ENCODE data around the gene UST. TPM values are rescaled to one million over a fixed set of nuclear protein-coding genes. Genes with fewer than 3 reads are reported as not detected.

The UST gene
- total RNA-seq, 1 experiment from 2014 or later = 3.9 TPM

DNA sequence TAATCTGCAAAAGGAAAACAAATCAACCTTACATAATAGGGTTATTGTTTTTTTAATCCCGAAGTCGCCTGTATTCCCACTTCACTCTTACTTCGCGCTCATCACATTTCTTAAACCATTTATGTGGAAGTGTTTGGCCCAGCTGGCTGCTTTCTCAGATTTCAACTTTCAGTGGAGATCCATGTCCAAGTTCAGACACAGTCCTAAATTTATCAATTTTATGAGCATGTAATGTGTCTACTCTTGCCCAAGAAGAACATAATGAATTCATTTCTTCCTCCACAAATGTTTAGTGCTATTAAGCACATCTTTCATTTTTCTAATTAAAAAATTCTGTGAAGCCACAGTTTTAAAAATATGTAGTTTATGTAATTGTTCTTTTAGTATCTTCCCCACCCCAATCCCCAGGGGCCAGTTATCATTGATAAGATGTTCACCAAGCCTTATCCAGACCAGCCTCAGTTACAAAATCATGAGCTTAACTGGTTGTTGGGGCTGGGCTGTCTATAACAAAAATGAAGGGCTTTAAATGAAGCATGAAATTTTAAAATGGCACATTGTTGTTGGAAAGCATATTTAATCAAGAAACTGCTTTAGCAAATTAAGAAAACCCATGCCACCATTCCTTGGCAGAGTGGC lies 151.7 kb downstream of the UST start:
- intact Hi-C loops (cut with micrococcal nuclease) = no loop called here
- H3K79me2 ChIP-seq (ENCODE audit: low read length) = no peaks in the 10 kb centered on the region
- H3K27ac ChIP-seq (ENCODE audit: low read length) = no peak overlapping the region
- no peak overlapping the region for H2AFZ ChIP-seq (ENCODE audit: low read length)
- no peak overlapping the region for H3K9ac ChIP-seq (ENCODE audit: low read length)
- H3K4me3 ChIP-seq (ENCODE audit: low read length) = no peak overlapping the region
- no peaks in the 10 kb centered on the region for H3K27me3 ChIP-seq (ENCODE audit: low read length)
- BruUV-seq (replicated peaks) = no TSS peak
- DNase-seq (no peak), ATAC-seq (no peak)
- no peaks in the 10 kb centered on the region for H3K4me1 ChIP-seq (ENCODE audit: insufficient read depth, low read length)
- ChIA-PET CTCF (no interaction called here), POLR2A (ENCODE audit: unreplicated experiment) (no interaction called here)
- H4K20me1 ChIP-seq (ENCODE audit: low read length) = no peaks in the 10 kb centered on the region
- no peaks in the 10 kb centered on the region for H3F3A ChIP-seq (ENCODE audit: low read length, unreplicated experiment)
- TF ChIP-seq EZH2 (IDR thresholded peaks at IDR 0.05; ENCODE audit: low read length, unreplicated experiment) (no peak), EZH2phosphoT487 (IDR thresholded peaks at IDR 0.05; ENCODE audit: borderline replicate concordance, low read length) (no peak)
- TF ChIP-seq, protein P1, sequence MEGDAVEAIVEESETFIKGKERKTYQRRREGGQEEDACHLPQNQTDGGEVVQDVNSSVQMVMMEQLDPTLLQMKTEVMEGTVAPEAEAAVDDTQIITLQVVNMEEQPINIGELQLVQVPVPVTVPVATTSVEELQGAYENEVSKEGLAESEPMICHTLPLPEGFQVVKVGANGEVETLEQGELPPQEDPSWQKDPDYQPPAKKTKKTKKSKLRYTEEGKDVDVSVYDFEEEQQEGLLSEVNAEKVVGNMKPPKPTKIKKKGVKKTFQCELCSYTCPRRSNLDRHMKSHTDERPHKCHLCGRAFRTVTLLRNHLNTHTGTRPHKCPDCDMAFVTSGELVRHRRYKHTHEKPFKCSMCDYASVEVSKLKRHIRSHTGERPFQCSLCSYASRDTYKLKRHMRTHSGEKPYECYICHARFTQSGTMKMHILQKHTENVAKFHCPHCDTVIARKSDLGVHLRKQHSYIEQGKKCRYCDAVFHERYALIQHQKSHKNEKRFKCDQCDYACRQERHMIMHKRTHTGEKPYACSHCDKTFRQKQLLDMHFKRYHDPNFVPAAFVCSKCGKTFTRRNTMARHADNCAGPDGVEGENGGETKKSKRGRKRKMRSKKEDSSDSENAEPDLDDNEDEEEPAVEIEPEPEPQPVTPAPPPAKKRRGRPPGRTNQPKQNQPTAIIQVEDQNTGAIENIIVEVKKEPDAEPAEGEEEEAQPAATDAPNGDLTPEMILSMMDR (conservative IDR thresholded peaks at IDR 0.05; ENCODE audit: low read depth, low read length) = no peak
- H3K9me3 ChIP-seq (ENCODE audit: low read length) = no peaks in the 10 kb centered on the region
- no peaks in the 10 kb centered on the region for H3K9me2 ChIP-seq (replicated peaks; ENCODE audit: low read length)
- H3K36me3 ChIP-seq (ENCODE audit: low read depth, low read length) = no peaks in the 10 kb centered on the region
- H3K4me2 ChIP-seq (ENCODE audit: low read length) = no peak overlapping the region

DNA sequence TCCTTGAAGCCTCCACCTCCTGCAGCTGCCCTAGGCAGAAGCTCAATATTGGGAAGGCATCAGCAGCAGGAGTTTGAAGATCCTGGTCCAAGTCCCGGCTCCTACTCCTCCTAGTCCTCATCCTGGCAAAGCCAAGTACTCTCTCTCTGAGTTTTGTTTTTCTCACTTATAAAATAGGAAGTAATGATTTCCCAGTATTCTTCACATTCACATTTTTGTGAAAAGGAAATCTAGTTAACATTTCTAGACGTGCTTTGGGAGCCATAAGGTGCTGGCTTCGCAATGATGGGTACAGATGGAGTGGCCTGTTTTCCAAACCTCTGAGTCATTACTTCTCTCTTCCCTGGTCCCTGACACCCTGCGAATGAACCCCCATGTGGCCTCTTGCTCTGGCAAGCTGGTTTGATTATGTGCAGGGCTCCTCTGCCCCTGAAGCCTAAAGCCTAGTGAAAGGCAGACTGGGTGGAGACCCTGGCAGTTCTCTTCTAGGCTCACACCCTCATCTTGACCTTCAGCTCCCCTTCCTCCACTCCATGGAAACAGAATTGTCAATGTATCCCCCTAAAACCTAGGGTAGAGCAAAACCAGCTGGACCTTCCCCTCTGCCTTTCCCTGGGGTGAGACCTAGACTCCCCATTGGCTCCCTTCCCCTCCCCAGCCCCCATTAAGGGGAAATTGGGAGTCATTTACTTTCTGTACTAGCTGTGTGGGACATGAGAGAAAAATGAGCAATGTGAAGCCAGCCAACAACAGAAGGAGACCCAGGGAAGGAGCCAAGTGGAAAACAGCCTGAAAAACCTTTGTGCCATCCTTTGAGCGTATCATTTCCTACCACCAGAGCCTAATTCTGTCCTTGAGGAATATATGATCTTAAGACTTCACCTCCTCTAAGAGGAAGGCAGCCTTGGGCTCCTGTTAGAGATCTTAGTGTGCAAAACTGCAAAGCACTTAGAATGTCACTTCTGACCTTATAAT lies 158.4 kb downstream of the UST start:
- POLR2A ChIA-PET (ENCODE audit: unreplicated experiment) = no interaction called here
- Histone ChIP-seq H3K9me3 (ENCODE audit: low read length) (no peaks in the 10 kb centered on the region), H3K4me3 (ENCODE audit: low read length) (no peak overlapping the region), H3F3A (ENCODE audit: low read length, unreplicated experiment) (no peaks in the 10 kb centered on the region), H3K4me1 (ENCODE audit: insufficient read depth, low read length) (no peaks in the 10 kb centered on the region), H3K36me3 (ENCODE audit: low read depth, low read length) (no peaks in the 10 kb centered on the region), H3K79me2 (ENCODE audit: low read length) (no peaks in the 10 kb centered on the region), H3K9me2 (replicated peaks; ENCODE audit: low read length) (no peaks in the 10 kb centered on the region), H3K27ac (ENCODE audit: low read length) (no peak overlapping the region), H3K27me3 (ENCODE audit: low read length) (no peaks in the 10 kb centered on the region), H3K9ac (ENCODE audit: low read length) (no peak overlapping the region), H2AFZ (ENCODE audit: low read length) (no peak overlapping the region), H3K4me2 (ENCODE audit: low read length) (no peak overlapping the region), H4K20me1 (ENCODE audit: low read length) (no peaks in the 10 kb centered on the region)
- CTCF ChIA-PET = no interaction called here
- intact Hi-C loops (cut with micrococcal nuclease) = no loop called here
- no TSS peak for BruUV-seq (replicated peaks)
- DNase-seq (no peak), ATAC-seq (no peak)
- TF ChIP-seq, protein P1 (conservative IDR thresholded peaks at IDR 0.05; ENCODE audit: low read depth, low read length) = no peak
- TF ChIP-seq EZH2 (IDR thresholded peaks at IDR 0.05; ENCODE audit: low read length, unreplicated experiment) (no peak), EZH2phosphoT487 (IDR thresholded peaks at IDR 0.05; ENCODE audit: borderline replicate concordance, low read length) (no peak)

DNA sequence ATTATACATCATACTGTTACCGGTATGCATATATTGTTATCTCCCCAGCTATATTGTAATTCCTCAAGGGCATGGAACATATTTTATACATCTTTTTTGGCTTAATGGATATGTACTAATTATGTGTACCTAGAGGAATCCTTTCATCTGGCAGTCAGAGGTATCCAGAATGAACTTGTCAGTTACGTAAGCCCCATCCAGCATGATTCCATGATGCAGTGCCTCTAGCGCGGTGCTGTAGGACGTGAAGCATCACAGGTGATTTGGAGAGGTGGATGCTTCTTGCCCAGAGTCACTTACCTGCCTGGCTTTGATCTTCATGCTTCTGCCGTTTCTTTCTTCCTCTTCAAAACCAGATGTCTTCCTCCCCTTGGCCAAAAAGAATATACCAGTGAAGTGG lies 159.1 kb downstream of the UST start:
- Histone ChIP-seq H2AFZ (ENCODE audit: low read length) (no peak overlapping the region), H3K36me3 (ENCODE audit: low read depth, low read length) (no peaks in the 10 kb centered on the region), H3K27me3 (ENCODE audit: low read length) (no peaks in the 10 kb centered on the region), H3K9ac (ENCODE audit: low read length) (no peak overlapping the region), H4K20me1 (ENCODE audit: low read length) (no peaks in the 10 kb centered on the region), H3K4me3 (ENCODE audit: low read length) (no peak overlapping the region), H3K79me2 (ENCODE audit: low read length) (no peaks in the 10 kb centered on the region), H3K4me2 (ENCODE audit: low read length) (no peak overlapping the region), H3K9me3 (ENCODE audit: low read length) (no peaks in the 10 kb centered on the region), H3K4me1 (ENCODE audit: insufficient read depth, low read length) (no peaks in the 10 kb centered on the region), H3K9me2 (replicated peaks; ENCODE audit: low read length) (no peaks in the 10 kb centered on the region), H3K27ac (ENCODE audit: low read length) (no peak overlapping the region), H3F3A (ENCODE audit: low read length, unreplicated experiment) (no peaks in the 10 kb centered on the region)
- no TSS peak for BruUV-seq (replicated peaks)
- intact Hi-C loops (cut with micrococcal nuclease) = no loop called here
- ATAC-seq (no peak), DNase-seq (no peak)
- ChIA-PET POLR2A (ENCODE audit: unreplicated experiment) (no interaction called here), CTCF (no interaction called here)
- TF ChIP-seq EZH2phosphoT487 (IDR thresholded peaks at IDR 0.05; ENCODE audit: borderline replicate concordance, low read length) = no peak
- TF ChIP-seq EZH2 (IDR thresholded peaks at IDR 0.05; ENCODE audit: low read length, unreplicated experiment) = no peak
- TF ChIP-seq, protein P1 (conservative IDR thresholded peaks at IDR 0.05; ENCODE audit: low read depth, low read length) = no peak
